DMS 273 (cell line): ENCODE results near the gene VAV3.
"Not testable (repeated sequence)": the region's sequence is repeated elsewhere in the genome, so short reads cannot be mapped to it uniquely, and the experiment has no call there.

Experiments used
- DNase-seq: peaks from one replicate; lab custom pipeline; 2025; ENCODE audit not compliant: unreplicated experiment; lab: John Stamatoyannopoulos, UW

Gene VAV3

GRCh38 chr1:107762751-107763390, 202.1 kb downstream of the VAV3 start:
- no peak for DNase-seq

GRCh38 chr1:107760065-107760464, 204.9 kb downstream of the VAV3 start:
- DNase-seq = no peak

- peak; percentile 88 for DNase-seq
These were observed 214.5 kb downstream of the VAV3 start for GRCh38 chr1:107750364-107750959.

- peak; percentile 72 for DNase-seq
These were observed 216.4 kb downstream of the VAV3 start for GRCh38 chr1:107748531-107748930.

- no peak for DNase-seq
These were observed 223.7 kb downstream of the VAV3 start for GRCh38 chr1:107741242-107741641.

GRCh38 chr1:107740579-107740978, 224.4 kb downstream of the VAV3 start:
- no peak for DNase-seq

GRCh38 chr1:107739651-107740050, 225.3 kb downstream of the VAV3 start:
- peak; percentile 10 for DNase-seq

- no peak for DNase-seq
These were observed 225.8 kb downstream of the VAV3 start for GRCh38 chr1:107739201-107739600.

GRCh38 chr1:107733401-107733800, 231.6 kb downstream of the VAV3 start:
- DNase-seq = not testable (repeated sequence)

GRCh38 chr1:107727866-107728265, 237.1 kb downstream of the VAV3 start:
- peak; percentile 30 for DNase-seq

- DNase-seq = no peak
These were observed 238.1 kb downstream of the VAV3 start for GRCh38 chr1:107726860-107727259.

GRCh38 chr1:107724648-107725047, 240.3 kb downstream of the VAV3 start:
- DNase-seq = no peak

- DNase-seq = not testable (repeated sequence)
These were observed 244.8 kb downstream of the VAV3 start for GRCh38 chr1:107720210-107720609.

- DNase-seq = no peak
These were observed 255.0 kb downstream of the VAV3 start for GRCh38 chr1:107710005-107710404.

GRCh38 chr1:107707111-107707510, 257.9 kb downstream of the VAV3 start:
- DNase-seq = no peak

GRCh38 chr1:107706182-107706581, 258.8 kb downstream of the VAV3 start:
- peak; percentile 45 for DNase-seq

GRCh38 chr1:107704911-107705310, 260.1 kb downstream of the VAV3 start:
- no peak for DNase-seq

GRCh38 chr1:107702946-107703571, 261.9 kb downstream of the VAV3 start:
- peak; percentile 6 for DNase-seq

- not testable (repeated sequence) for DNase-seq
These were observed 264.3 kb downstream of the VAV3 start for GRCh38 chr1:107700651-107701050.

GRCh38 chr1:107698161-107698560, 266.8 kb downstream of the VAV3 start:
- DNase-seq = no peak

- DNase-seq = no peak
These were observed 269.6 kb downstream of the VAV3 start for GRCh38 chr1:107695341-107695740.

- DNase-seq = peak; percentile 87
These were observed 272.2 kb downstream of the VAV3 start for GRCh38 chr1:107692580-107693345.
